LoVo (cell line): ENCODE results near the gene NRAS.

Source experiments
- DNase-seq: peaks from one replicate; pipeline ENCODE4 v3.0.0-alpha.2; 2016; ENCODE audit warnings: low spot score

The NRAS gene

DNA sequence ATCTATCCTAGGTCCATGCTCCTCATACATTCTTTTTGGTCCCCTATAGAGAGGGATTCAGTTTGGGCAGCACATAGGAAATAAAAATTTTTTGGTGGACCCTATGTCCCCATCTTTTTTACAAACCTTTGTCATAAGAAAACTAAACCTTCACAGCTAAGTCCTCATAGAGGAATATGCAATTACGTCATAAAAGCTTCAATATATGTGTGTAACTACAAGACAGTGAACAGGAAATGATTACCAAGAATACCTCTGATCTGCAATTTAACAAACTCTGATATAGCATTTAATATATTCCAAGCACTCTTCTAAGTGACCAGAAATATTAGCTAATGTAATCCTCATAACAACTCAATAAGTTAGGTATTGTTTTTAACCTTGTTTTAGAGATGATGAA lies 40.5 kb downstream of the NRAS start:
- no peak for DNase-seq

DNA sequence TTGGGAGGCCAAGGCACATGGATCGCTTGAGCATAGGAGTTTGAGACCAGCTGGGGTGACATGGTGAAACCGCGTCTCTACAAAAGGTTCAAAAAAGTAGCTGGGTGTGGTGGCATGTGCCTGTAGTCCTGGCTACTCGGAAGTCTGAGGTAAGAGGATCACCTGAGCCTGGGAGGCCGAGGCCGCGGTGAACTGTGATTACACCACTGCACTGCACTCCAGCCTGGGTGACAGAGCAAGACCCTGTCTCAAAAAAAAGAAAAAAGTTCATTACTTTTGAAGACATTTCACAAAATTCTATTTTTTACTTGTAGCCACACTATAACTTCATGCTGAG lies 44.7 kb downstream of the NRAS start:
- no peak for DNase-seq

DNA sequence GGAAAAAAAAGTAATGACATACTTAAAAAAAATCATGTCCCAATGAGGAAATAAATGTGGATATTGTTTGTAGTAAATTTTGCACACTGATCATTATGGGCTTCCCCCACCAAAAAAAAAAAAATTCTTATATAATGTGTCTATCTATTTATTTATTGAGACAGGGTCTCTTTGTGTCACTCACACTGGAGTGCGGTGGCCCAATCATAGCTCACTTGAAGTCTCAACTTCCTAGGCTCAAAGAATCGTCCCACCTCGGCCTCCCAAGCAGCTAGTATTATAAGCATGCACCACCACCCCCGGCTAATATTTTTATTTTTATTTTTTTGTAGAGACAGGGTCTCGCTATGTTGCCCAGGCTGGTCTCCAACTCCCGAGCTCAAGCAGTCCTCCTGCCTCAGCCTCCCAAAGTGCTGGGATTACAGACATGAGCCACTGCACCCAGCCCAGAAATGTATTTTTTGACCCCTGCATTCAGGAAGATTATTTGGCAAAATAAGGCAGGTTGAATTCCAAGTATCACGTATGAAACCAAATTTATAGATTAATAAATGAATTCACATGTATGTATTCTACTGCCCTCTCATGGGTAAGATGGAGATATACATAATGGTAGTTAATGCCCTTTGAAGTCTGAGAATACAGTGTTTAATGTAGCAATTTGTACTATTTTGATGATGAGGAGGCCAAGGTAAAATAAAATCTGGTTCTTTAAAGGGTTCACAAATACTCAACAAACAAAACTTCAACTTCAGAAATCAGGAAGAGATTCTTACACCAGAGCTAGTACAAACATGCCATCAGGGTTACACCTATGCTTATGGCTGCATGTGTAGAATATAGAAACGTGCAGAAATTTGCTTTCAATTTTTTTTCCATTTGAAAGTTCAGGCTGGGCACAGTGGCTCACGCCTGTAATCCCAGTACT lies 45.3 kb downstream of the NRAS start:
- DNase-seq = peak; percentile 37

DNA sequence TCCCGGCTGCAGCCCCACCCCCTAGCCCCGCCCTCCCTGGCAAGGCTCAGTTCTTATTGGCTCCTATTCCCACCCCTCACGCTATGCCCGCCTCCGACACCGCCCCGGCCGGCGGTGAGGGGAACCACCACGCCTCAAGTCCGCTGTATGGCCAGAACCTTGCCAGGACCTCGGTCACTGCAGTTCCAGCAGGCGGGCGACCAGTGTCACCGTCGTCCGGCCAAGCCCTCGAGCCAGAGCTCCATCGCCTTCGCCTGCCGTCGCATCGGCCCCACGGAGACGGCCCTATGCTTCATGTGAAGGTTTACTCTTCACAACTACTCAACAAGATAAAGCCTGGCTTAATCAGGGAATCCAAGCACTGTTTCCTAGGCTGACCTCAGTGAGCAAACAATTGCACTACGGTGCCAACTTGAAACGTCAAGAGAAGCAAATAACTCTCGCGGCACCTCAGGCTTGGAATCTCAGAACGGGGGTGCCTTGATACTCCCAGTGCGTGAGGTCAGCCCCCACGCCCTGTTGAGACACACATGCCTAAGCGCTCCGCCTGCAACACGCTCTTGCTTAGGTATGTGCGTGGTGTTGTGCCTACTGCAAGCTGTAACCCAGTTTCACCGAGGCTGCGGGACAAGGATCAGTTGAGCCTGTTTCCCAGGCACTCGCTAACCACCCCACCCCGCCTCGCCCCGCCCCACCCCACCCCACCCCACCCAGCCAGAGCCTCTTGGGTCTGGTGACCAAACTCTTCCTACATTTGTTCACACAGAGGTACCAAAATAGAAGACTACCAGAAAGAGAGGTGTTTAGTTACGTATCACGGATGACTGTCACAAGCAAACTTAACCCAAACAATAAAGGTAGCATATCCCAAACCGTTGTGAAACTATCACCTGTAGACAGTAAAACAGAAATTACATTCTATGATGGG lies 46.2 kb downstream of the NRAS start:
- peak; percentile 87 for DNase-seq

DNA sequence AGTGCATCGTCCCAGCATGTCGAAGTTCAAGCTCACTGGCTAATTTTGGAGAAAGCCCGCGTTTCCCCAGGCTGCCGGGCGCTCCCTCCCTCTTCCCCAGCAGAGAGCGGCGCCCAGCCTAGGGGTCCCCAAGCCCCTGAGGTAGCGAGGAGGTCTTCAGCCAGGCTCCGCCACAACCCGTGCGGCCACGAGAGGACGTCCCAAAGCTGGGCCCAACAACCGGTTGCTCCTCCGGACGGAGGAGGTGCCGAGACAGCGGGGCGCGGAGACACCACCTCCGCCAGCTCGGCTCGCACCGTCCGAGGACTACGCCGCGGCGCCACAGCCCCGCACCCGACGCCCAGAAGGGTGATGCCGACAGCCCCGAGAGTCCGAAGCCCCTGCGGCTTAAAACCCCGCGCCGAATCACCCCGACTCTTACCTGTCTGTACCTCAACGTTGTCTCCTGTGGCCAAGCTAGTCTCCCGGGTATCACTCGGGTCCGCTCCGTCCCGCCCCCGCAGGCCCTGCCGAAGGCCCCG lies 46.9 kb downstream of the NRAS start, which contains the start of gene DENND2C:
Gene DENND2C, minus strand, starts transcription at position 488 of the 521 bp plus-strand sequence. CDS start 44,065 bp downstream, outside the sequence.
- no peak for DNase-seq

DNA sequence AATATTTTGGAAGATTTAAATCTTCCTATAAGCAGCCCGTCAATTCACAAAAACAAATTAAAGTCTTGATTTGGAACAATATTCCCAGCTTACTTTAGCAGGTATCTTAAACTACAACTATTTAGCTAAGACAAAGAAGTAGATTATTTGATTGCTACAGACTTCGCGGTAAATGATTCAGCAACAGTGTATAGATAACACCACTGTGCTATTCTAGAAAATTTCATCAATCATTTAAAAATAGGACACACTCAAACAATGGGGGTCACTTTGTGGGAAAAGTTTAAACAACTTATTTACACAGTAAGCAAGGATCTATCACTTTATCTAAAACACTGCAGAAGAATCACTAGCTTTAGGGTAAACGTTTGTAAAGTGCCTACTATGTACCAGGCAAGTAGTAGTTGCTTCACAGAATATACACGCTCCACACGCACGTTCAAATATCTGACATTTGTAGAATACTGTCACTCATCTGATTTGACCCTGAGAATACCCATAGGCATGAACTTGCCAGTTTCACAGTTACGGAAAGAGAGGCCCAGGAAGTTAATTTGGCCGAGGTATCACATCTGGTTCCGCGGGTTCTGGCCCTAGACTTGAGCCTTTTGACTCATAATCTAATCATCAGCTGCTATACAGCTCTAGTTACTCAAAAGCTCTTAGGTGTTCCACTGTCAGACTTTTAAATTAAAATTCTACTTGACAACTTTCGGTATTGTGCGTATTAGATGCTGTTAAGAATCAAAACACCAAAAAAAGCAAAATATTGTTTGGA lies 47.6 kb downstream of the NRAS start:
- peak; percentile 6 for DNase-seq

DNA sequence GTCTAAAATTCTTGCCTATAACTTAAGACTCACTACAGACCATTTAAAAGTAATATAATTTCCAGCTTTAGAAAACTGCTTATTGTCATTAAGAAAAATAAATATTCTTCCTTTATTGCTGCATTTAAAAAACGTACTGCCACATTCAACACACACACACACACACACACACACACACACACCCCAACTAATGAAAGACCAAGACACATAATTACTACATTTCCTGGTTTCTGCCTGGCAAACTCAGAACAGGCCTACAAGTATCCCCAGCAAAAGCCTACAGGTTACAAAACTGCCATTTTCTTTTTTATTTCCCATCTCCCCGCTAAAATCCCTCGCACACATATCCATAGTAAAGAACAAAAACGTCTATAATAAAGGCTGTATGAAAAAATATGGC lies 48.2 kb downstream of the NRAS start:
- no peak for DNase-seq

DNA sequence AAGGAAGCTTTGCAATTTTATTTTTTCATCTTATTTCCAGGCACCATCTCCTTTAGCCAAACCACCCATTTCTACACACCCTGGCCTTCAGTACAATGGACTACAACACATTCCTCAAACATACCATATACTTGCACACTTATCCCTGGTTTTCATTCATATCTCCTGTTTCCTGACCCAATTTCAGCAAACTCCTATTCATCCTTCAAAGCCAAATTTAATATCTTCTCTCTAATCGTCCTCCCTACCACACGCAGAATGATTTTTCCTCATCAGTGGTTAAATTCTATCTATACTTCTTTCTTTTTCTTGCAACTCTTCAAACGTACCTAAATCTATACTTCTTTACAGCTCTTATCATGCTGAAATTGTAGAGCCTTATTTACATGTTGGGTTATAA lies 49.6 kb downstream of the NRAS start:
- no peak for DNase-seq

DNA sequence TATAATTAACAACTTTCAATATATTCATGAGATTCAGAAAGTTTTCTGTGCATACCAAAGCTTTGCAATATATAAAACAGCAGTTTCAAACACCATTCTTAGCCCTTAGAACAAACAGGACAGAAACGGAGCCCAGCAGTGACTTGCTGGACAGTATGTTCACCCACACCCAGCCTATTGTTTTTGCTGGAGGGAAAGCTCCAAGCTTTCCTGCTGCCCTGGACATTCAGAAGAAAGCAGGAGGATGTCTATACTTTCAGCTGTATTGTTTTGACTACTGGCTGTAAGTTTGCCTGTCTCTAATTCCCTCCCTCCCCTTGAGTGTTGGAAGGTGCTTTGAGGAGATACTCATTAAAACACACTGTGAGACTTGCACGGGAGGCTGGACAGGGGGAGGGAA lies 56.3 kb downstream of the NRAS start:
- DNase-seq = no peak
